Tibial nerve (tissue), 4 donors: ENCODE data around the gene TLE3. TPM values are rescaled to one million over a fixed set of nuclear protein-coding genes. Genes with fewer than 3 reads are reported as not detected.
A peak's percentile ranks its signal among the peaks of the same experiment; 100 is the strongest.

Experiments used
- DNase-seq, 2 donors: peaks; one replicate each; pipeline ENCODE4 v3.0.0-alpha.2; 2019; ENCODE audit warnings: low spot score in 2 of 2
- H3K27ac ChIP-seq, 4 donors: fragments of 200-600 bp; sonication (generic) in 3 of 4; one replicate each; pipeline ENCODE4 v1.5.1; 2017 to 2019; ENCODE audit warnings: mild to moderate bottlenecking in 1 of 4
- H3K27me3 ChIP-seq, 2 donors: fragments of 200-600 bp; sonication (generic) in 1 of 2; one replicate each; pipeline versions ENCODE4 v1.5.1 to v1.6.0; 2017 to 2019
- H3K36me3 ChIP-seq, 3 donors: fragments of 200-600 bp; sonication (generic); one replicate each; pipeline ENCODE4 v1.5.1; 2018 to 2019
- H3K4me1 ChIP-seq, 4 donors: fragments of 200-600 bp; sonication (generic) in 3 of 4; one replicate each; pipeline ENCODE4 v1.5.1; 2017 to 2019
- H3K4me3 ChIP-seq, 4 donors: fragments of 200-600 bp; sonication (generic) in 3 of 4; one replicate each; pipeline ENCODE4 v1.5.1; 2017 to 2019; ENCODE audit warnings: mild to moderate bottlenecking in 1 of 4, moderate library complexity in 1 of 4
- H3K9me3 ChIP-seq, 4 donors: fragments of 200-600 bp; sonication (generic) in 3 of 4; one replicate each; pipeline ENCODE4 v1.5.1; 2017 to 2019
- CTCF ChIP-seq, 5 experiments: fragments of 200-600 bp in 3 of 5; fragments of 450-650 bp in 2 of 5; sonication (generic) in 3 of 5; IDR thresholded peaks; one replicate each; pipeline ENCODE4 v1.5.1; 2016 to 2019; ENCODE audit warnings: antibody characterized with exemption in 5 of 5, mild to moderate bottlenecking in 3 of 5, moderate library complexity in 2 of 5
- EP300 ChIP-seq, 2 donors: sonication (generic); formaldehyde crosslinking; IDR thresholded peaks; one replicate each; pipeline ENCODE4 v1.6.1; 2017; ENCODE audit warnings: antibody characterized with exemption in 2 of 2, mild to moderate bottlenecking in 1 of 2
- POLR2A ChIP-seq, 2 donors: fragments of 450-650 bp; IDR thresholded peaks; one replicate each; pipeline ENCODE4 v1.6.1; 2017; ENCODE audit warnings: antibody characterized with exemption in 2 of 2, mild to moderate bottlenecking in 2 of 2, moderate library complexity in 2 of 2
- WGBS, 2 donors: methylation state at CpG; one replicate each; pipeline ENCODE4 v1.1.5; 2018; 5-methylcytosine and 5-hydroxymethylcytosine counted together
- total RNA-seq, 4 donors: library from RNA; depleted of rRNA; stranded (reverse); fragments of >200 nt; gene quantifications; one replicate each; pipeline ENCODE4 v1.1.0, GENCODE V29; 2016

TLE3 gene
- total RNA-seq, 4 donors from 2014 or later, result 62.4 to 91.6 (median 76.9) TPM

- peak in 1 of 2 donors; percentile 59 for DNase-seq
- H3K4me1 ChIP-seq, result peaks cover 0 to 35% (median 22%) of the 10 kb centered on the region in 4 donors
- H3K36me3 ChIP-seq, result no peaks in the 10 kb centered on the region
- 2 to 7% methylated on average over 12 of the region's 12 CpGs for WGBS, 2 donors
- H3K4me3 ChIP-seq, result peak overlapping the region in 2 of 4 donors; percentile 34 to 90
- no peaks in the 10 kb centered on the region for H3K9me3 ChIP-seq
- TF ChIP-seq CTCF (IDR thresholded peaks at IDR 0.05) (peak in 2 of 5 experiments; percentile 3 to 16), EP300 (IDR thresholded peaks at IDR 0.05) (peak; percentile 48 to 54), POLR2A (IDR thresholded peaks at IDR 0.05) (no peak)
- no peaks in the 10 kb centered on the region for H3K27me3 ChIP-seq
- H3K27ac ChIP-seq, result peak overlapping the region; percentile 14 to 94 (median 50)
These were observed 3.9 kb upstream of the TLE3 start for GRCh38 chr15:70101459-70102113.

- DNase-seq, result no peak
- H3K36me3 ChIP-seq, result no peaks in the 10 kb centered on the region
- TF ChIP-seq POLR2A (IDR thresholded peaks at IDR 0.05) (no peak), CTCF (IDR thresholded peaks at IDR 0.05) (peak in 4 of 5 experiments; percentile 7 to 51 (median 31)), EP300 (IDR thresholded peaks at IDR 0.05) (peak in 1 of 2 donors; percentile 16)
- H3K27ac ChIP-seq, result peak overlapping the region; percentile 14 to 94 (median 50)
- H3K27me3 ChIP-seq, result no peaks in the 10 kb centered on the region
- H3K9me3 ChIP-seq, result no peaks in the 10 kb centered on the region
- H3K4me3 ChIP-seq, result peak overlapping the region; percentile 10 to 90 (median 60)
- peaks cover 0 to 35% (median 22%) of the 10 kb centered on the region in 4 donors for H3K4me1 ChIP-seq
- 1 to 3% methylated on average over 15 to 50 of the region's 54 CpGs for WGBS, 2 donors
These were observed 3.0 kb upstream of the TLE3 start for GRCh38 chr15:70100474-70101341.

GRCh38 chr15:70099967-70100473 lies 2.3 kb upstream of the TLE3 start:
- Histone ChIP-seq H3K27ac (peak overlapping the region in 2 of 4 donors; percentile 77 to 94), H3K36me3 (no peaks in the 10 kb centered on the region), H3K9me3 (no peaks in the 10 kb centered on the region), H3K4me1 (peaks cover 0 to 41% (median 23%) of the 10 kb centered on the region in 4 donors), H3K4me3 (peak overlapping the region; percentile 10 to 90 (median 60)), H3K27me3 (no peaks in the 10 kb centered on the region)
- no peak for TF ChIP-seq CTCF (IDR thresholded peaks at IDR 0.05)
- no peak for TF ChIP-seq EP300 (IDR thresholded peaks at IDR 0.05)
- TF ChIP-seq POLR2A (IDR thresholded peaks at IDR 0.05), result no peak
- WGBS, 2 donors, result 0 to 1% methylated on average over 17 of the region's 17 CpGs
- DNase-seq, result no peak

- peak in 2 of 5 experiments; percentile 48 to 64 for TF ChIP-seq CTCF (IDR thresholded peaks at IDR 0.05)
- peak; percentile 58 to 99 for TF ChIP-seq EP300 (IDR thresholded peaks at IDR 0.05)
- peak; percentile 95 to 99 for TF ChIP-seq POLR2A (IDR thresholded peaks at IDR 0.05)
- peak overlapping the region; percentile 65 to 90 (median 78) for H3K4me3 ChIP-seq
- 0 to 1% methylated on average over 59 to 68 of the region's 69 CpGs for WGBS, 2 donors
- peak overlapping the region; percentile 94 to 99 (median 97) for H3K27ac ChIP-seq
- H3K27me3 ChIP-seq, result no peaks in the 10 kb centered on the region
- H3K9me3 ChIP-seq, result no peaks in the 10 kb centered on the region
- no peaks in the 10 kb centered on the region for H3K36me3 ChIP-seq
- peak; percentile 100 for DNase-seq
- peaks cover 0 to 48% (median 29%) of the 10 kb centered on the region in 4 donors for H3K4me1 ChIP-seq
These were observed 1.6 kb upstream of the TLE3 start for GRCh38 chr15:70099167-70099966.
